GM21367 (cell line): Measurements from ENCODE around the gene KIF26B.

Source experiments
- ATAC-seq: cut with Tn5 transposase; IDR thresholded peaks from one replicate; pipeline ENCODE4 v1.9.1; 2021; ENCODE audit not compliant: unreplicated experiment

Gene KIF26B

GRCh38 chr1:245580651-245581050, 425.9 kb downstream of the KIF26B start:
- no peak for ATAC-seq

GRCh38 chr1:245582026-245582425, 427.2 kb downstream of the KIF26B start:
- ATAC-seq = no peak

- ATAC-seq = no peak
Measured at GRCh38 chr1:245583081-245583480, 428.3 kb downstream of the KIF26B start.

GRCh38 chr1:245583575-245584330, 429.0 kb downstream of the KIF26B start:
- no peak for ATAC-seq

GRCh38 chr1:245585252-245585959, 430.6 kb downstream of the KIF26B start:
- ATAC-seq = no peak

GRCh38 chr1:245587435-245588115, 432.8 kb downstream of the KIF26B start:
- no peak for ATAC-seq

- no peak for ATAC-seq
Measured at GRCh38 chr1:245588116-245588639, 433.4 kb downstream of the KIF26B start.

GRCh38 chr1:245589316-245589715, 434.5 kb downstream of the KIF26B start:
- no peak for ATAC-seq

- no peak for ATAC-seq
Measured at GRCh38 chr1:245589906-245590305, 435.1 kb downstream of the KIF26B start.

GRCh38 chr1:245590726-245591125, 435.9 kb downstream of the KIF26B start:
- ATAC-seq = no peak

GRCh38 chr1:245591346-245592188, 436.8 kb downstream of the KIF26B start:
- no peak for ATAC-seq

GRCh38 chr1:245592189-245592460, 437.3 kb downstream of the KIF26B start:
- ATAC-seq = no peak

GRCh38 chr1:245598524-245599305, 443.9 kb downstream of the KIF26B start:
- ATAC-seq = no peak

GRCh38 chr1:245599371-245600174, 444.8 kb downstream of the KIF26B start:
- ATAC-seq = no peak

- no peak for ATAC-seq
Measured at GRCh38 chr1:245600658-245601057, 445.9 kb downstream of the KIF26B start.

GRCh38 chr1:245603311-245603865, 448.6 kb downstream of the KIF26B start:
- no peak for ATAC-seq

- ATAC-seq = no peak
Measured at GRCh38 chr1:245604979-245605378, 450.2 kb downstream of the KIF26B start.

- ATAC-seq = no peak
Measured at GRCh38 chr1:245605480-245606156, 450.8 kb downstream of the KIF26B start.
